IMR-90 (cell line): ENCODE measurements around the gene TMC3. TPM values are rescaled to one million over a fixed set of nuclear protein-coding genes. Genes with fewer than 3 reads are reported as not detected.

Experiments
- ATAC-seq: fragments of 200-7000 bp; cut with Tn5 transposase; 2 replicates; pipeline ENCODE4 v1.9.1; 2020; ENCODE audit warnings: low read depth, mild to moderate bottlenecking, moderate library complexity
- BruUV-seq: library from RNA; stranded (reverse); fragments of 400-500 nt; replicated peaks from 2 replicates; lab custom pipeline; 2021; lab: Mats Ljungman, UMichigan
- CTCF ChIA-PET: fragments of 300-600 bp; formaldehyde crosslinking; extraction: SDS; loops from one replicate; lab custom pipeline; 2021; ENCODE audit warnings: antibody characterized with exemption; lab: Yijun Ruan, JAX
- POLR2A ChIA-PET: fragments of 300-600 bp; sonication (Branson Sonifier 250); formaldehyde crosslinking; loops from one replicate; lab custom pipeline; 2022; ENCODE audit warnings: antibody characterized with exemption; ENCODE audit not compliant: unreplicated experiment; lab: Charles Lee
- DNase-seq: peaks from one replicate; pipeline ENCODE4 v3.0.0; 2013
- H2AFZ ChIP-seq: replicated peaks from 2 replicates; pipeline ENCODE3; 2013; ENCODE audit warnings: low read length, mild to moderate bottlenecking; ENCODE audit not compliant: poor library complexity
- H2AK5ac ChIP-seq: 2 replicates; pipeline ENCODE4 v1.6.1; 2013; ENCODE audit warnings: low read depth, low read length, inconsistent platforms
- H2AK9ac ChIP-seq: replicated peaks from 2 replicates; pipeline ENCODE3; 2013; ENCODE audit warnings: mild to moderate bottlenecking, low read depth, low read length, moderate library complexity; ENCODE audit not compliant: poor library complexity
- H2BK120ac ChIP-seq: 2 replicates; pipeline ENCODE4 v1.6.1; 2013; ENCODE audit warnings: low read depth, low read length, inconsistent platforms
- H2BK15ac ChIP-seq: 3 replicates; pipeline ENCODE4 v1.6.1; 2013; ENCODE audit warnings: low read depth, low read length, inconsistent platforms
- H2BK20ac ChIP-seq: 2 replicates; pipeline ENCODE4 v1.6.1; 2013; ENCODE audit warnings: low read depth, mild to moderate bottlenecking, inconsistent platforms, low read length, moderate library complexity
- H2BK5ac ChIP-seq: 2 replicates; pipeline ENCODE4 v1.6.1; 2013; ENCODE audit warnings: mild to moderate bottlenecking, low read depth, low read length, inconsistent platforms; ENCODE audit not compliant: poor library complexity, severe bottlenecking
- H3K14ac ChIP-seq: replicated peaks from 2 replicates; pipeline ENCODE4 v1.6.1; 2013; ENCODE audit warnings: low read depth, low read length, inconsistent platforms
- H3K18ac ChIP-seq: 2 replicates; pipeline ENCODE4 v1.6.1; 2013; ENCODE audit warnings: low read depth, low read length, control low read depth
- H3K23ac ChIP-seq: 2 replicates; pipeline ENCODE4 v1.6.1; 2013; ENCODE audit warnings: low read depth, low read length, inconsistent platforms
- H3K27ac ChIP-seq: 2 replicates; pipeline ENCODE4 v1.5.1; 2013; ENCODE audit warnings: mild to moderate bottlenecking, control low read depth, low read length; ENCODE audit not compliant: insufficient read depth
- H3K27me3 ChIP-seq: 2 replicates; pipeline ENCODE4 v1.6.1; 2013; ENCODE audit warnings: low read length; ENCODE audit not compliant: control insufficient read depth, insufficient read depth
- H3K36me3 ChIP-seq: 2 replicates; pipeline ENCODE4 v1.6.1; 2013; ENCODE audit warnings: low read length, mixed read lengths; ENCODE audit not compliant: control insufficient read depth, insufficient read depth
- H3K4ac ChIP-seq: 2 replicates; pipeline ENCODE4 v1.6.1; 2013; ENCODE audit warnings: low read depth, low read length, inconsistent platforms
- H3K4me1 ChIP-seq: 2 replicates; pipeline ENCODE4 v1.6.1; 2013; ENCODE audit warnings: low read length, mixed read lengths; ENCODE audit not compliant: control insufficient read depth, insufficient read depth
- H3K4me2 ChIP-seq: 2 replicates; pipeline ENCODE4 v1.6.1; 2013; ENCODE audit warnings: low read depth, mild to moderate bottlenecking, control low read depth, low read length, moderate library complexity
- H3K4me3 ChIP-seq: 2 replicates; pipeline ENCODE4 v1.5.1; 2013; ENCODE audit warnings: low read depth, mild to moderate bottlenecking, control low read depth, low read length, moderate library complexity; ENCODE audit not compliant: insufficient read depth
- H3K56ac ChIP-seq: 2 replicates; pipeline ENCODE4 v1.6.1; 2013; ENCODE audit warnings: low read length, inconsistent platforms; ENCODE audit not compliant: insufficient read depth; ENCODE audit errors: extremely low read depth
- H3K79me1 ChIP-seq, 2 experiments: 2 replicates each; pipeline ENCODE4 v1.6.1; 2013; ENCODE audit warnings: low read length in 2 of 2, inconsistent platforms in 1 of 2, low read depth in 1 of 2
- H3K9ac ChIP-seq: 2 replicates; pipeline ENCODE4 v1.6.1; 2013; ENCODE audit warnings: low read depth, low read length, control low read depth
- H3K9me1 ChIP-seq: 2 replicates; pipeline ENCODE4 v1.6.1; 2013; ENCODE audit warnings: low read length, inconsistent platforms; ENCODE audit not compliant: insufficient read depth
- H3K9me3 ChIP-seq: 2 replicates; pipeline ENCODE4 v1.6.1; 2013; ENCODE audit warnings: low read length; ENCODE audit not compliant: control insufficient read depth, insufficient read depth
- H4K20me1 ChIP-seq: 2 replicates; pipeline ENCODE4 v1.6.1; 2013; ENCODE audit warnings: low read length, inconsistent platforms; ENCODE audit not compliant: insufficient read depth
- H4K5ac ChIP-seq: 2 replicates; pipeline ENCODE4 v1.6.1; 2013; ENCODE audit warnings: mild to moderate bottlenecking, low read depth, low read length, control low read depth
- H4K8ac ChIP-seq, 2 experiments: 2 replicates each; pipeline ENCODE4 v1.6.1; 2013; ENCODE audit warnings: low read depth in 2 of 2, low read length in 2 of 2, control low read depth in 1 of 2, inconsistent platforms in 1 of 2
- H4K91ac ChIP-seq: 2 replicates; pipeline ENCODE4 v1.6.1; 2013; ENCODE audit warnings: low read depth, low read length, inconsistent platforms; ENCODE audit not compliant: insufficient read depth
- CEBPB ChIP-seq: IDR thresholded peaks from 2 replicates; pipeline ENCODE4 v1.6.1; 2012; ENCODE audit warnings: low read depth, low read length, improper control_type of control experiment
- CTCF ChIP-seq: conservative IDR thresholded peaks from 2 replicates; pipeline ENCODE4 v1.5.1; 2012; ENCODE audit warnings: mild to moderate bottlenecking, low read depth, low read length, improper control_type of control experiment
- FOS ChIP-seq: fragments of 150-350 bp; IDR thresholded peaks from 2 replicates; pipeline ENCODE4 v1.6.1; 2016; ENCODE audit warnings: low read depth, low read length
- MAFK ChIP-seq: IDR thresholded peaks from 2 replicates; pipeline ENCODE4 v1.6.1; 2012; ENCODE audit warnings: low read depth, low read length, improper control_type of control experiment
- MAZ ChIP-seq: IDR thresholded peaks from 2 replicates; pipeline ENCODE4 v1.6.1; 2012; ENCODE audit warnings: low read depth, mild to moderate bottlenecking, low read length, improper control_type of control experiment, moderate library complexity, borderline replicate concordance
- MXI1 ChIP-seq: IDR thresholded peaks from 2 replicates; pipeline ENCODE4 v1.6.1; 2012; ENCODE audit warnings: low read depth, mild to moderate bottlenecking, low read length, moderate library complexity, borderline replicate concordance
- RCOR1 ChIP-seq: IDR thresholded peaks from 2 replicates; pipeline ENCODE4 v1.6.1; 2012; ENCODE audit warnings: mild to moderate bottlenecking, low read length, improper control_type of control experiment; ENCODE audit not compliant: insufficient replicate concordance
- RFX5 ChIP-seq: IDR thresholded peaks from 2 replicates; pipeline ENCODE4 v1.8.0; 2012; ENCODE audit warnings: low read depth, mild to moderate bottlenecking, low read length, moderate library complexity
- SMC3 ChIP-seq: fragments of 150-350 bp; IDR thresholded peaks from 2 replicates; pipeline ENCODE4 v1.6.1; 2016; ENCODE audit warnings: low read depth, mild to moderate bottlenecking, antibody characterized with exemption, low read length, moderate library complexity
- USF2 ChIP-seq: fragments of 150-350 bp; IDR thresholded peaks from 2 replicates; pipeline ENCODE4 v1.6.1; 2017; ENCODE audit warnings: mild to moderate bottlenecking, antibody characterized with exemption, low read length, low read depth
- WGBS, 2 experiments: methylation state at CpG; one replicate each; pipeline versions ENCODE4 v1.1.5 to v1.1.7; 2013; ENCODE audit warnings: missing lambda C conversion rate in 2 of 2; ENCODE audit not compliant: insufficient read length in 1 of 2; ENCODE audit errors: extremely low coverage in 2 of 2; 5-methylcytosine and 5-hydroxymethylcytosine counted together
- dilution Hi-C: fragments of 300-500 bp; cut with HindIII; formaldehyde crosslinking; loops from one replicate; pipeline ENCODE4 v1.14.3; 2018; ENCODE audit warnings: low sequenced_read_pairs; ENCODE audit not compliant: unreplicated experiment
- in situ Hi-C: fragments of 300-500 bp; cut with MboI; formaldehyde crosslinking; loops from 3 replicates; pipeline ENCODE4 v1.14.3; 2019; ENCODE audit warnings: low sequenced_read_pairs, inconsistent platforms, mixed read lengths
- intact Hi-C: fragments of 100-400 bp; cut with micrococcal nuclease; formaldehyde crosslinking; loops from 2 replicates; pipeline ENCODE4 v1.10.0; 2022
- polyA plus RNA-seq, 3 experiments: library from polyadenylated mRNA; depleted of rRNA; stranded (reverse); fragments of >200 nt; gene quantifications; 2 replicates each; pipeline ENCODE4 v1.2.3, GENCODE V29; 2012; ENCODE audit warnings: low replicate concordance in 1 of 3
- total RNA-seq: library from RNA; depleted of rRNA; stranded (reverse); fragments of >200 nt; gene quantifications from 2 replicates; pipeline ENCODE4 v1.2.3, GENCODE V29; 2012

Gene TMC3
- total and polyA plus RNA-seq, 2 of the 4 experiments (the other 2 are of a cell fraction): not detected

- intact Hi-C loops (no loop called here), dilution Hi-C loops (no loop called here), in situ Hi-C loops (loop anchor here (10.0 kb wide), 1 partner anchor 48 kb away; no protein-coding TSS in a partner anchor)
- H3K27me3 ChIP-seq: no peaks in the 10 kb centered on the region; the same call in none of the 2 replicates
- H2BK5ac ChIP-seq: no peak overlapping the region
- ChIA-PET CTCF (no interaction called here), POLR2A (no interaction called here)
- H2BK120ac ChIP-seq: no peak overlapping the region
- H3K56ac ChIP-seq: no peak overlapping the region
- H2BK20ac ChIP-seq: no peak overlapping the region
- no peak overlapping the region for H2AFZ ChIP-seq
- H4K20me1 ChIP-seq: no peaks in the 10 kb centered on the region
- no peaks in the 10 kb centered on the region for H3K4me1 ChIP-seq
- no peak overlapping the region for H4K8ac ChIP-seq
- no peaks in the 10 kb centered on the region for H3K36me3 ChIP-seq
- H3K9ac ChIP-seq: no peak overlapping the region
- no peak for TF ChIP-seq MAZ
- TF ChIP-seq MAFK: no peak
- TF ChIP-seq CTCF: no peak
- TF ChIP-seq MXI1: no peak
- TF ChIP-seq SMC3: no peak
- no peak for TF ChIP-seq FOS
- no peak for TF ChIP-seq USF2
- no peak for TF ChIP-seq CEBPB
- no peak for TF ChIP-seq RFX5
- no peak for TF ChIP-seq RCOR1
- H3K9me1 ChIP-seq: no peaks in the 10 kb centered on the region
- no peak overlapping the region for H3K4me3 ChIP-seq
- no peak overlapping the region for H4K91ac ChIP-seq
- H3K27ac ChIP-seq: no peak overlapping the region
- no peak overlapping the region for H2AK9ac ChIP-seq
- ATAC-seq: peak; percentile 21; the same call in 1 of the 2 replicates
- no peak overlapping the region for H3K14ac ChIP-seq
- H3K79me1 ChIP-seq: no peaks in the 10 kb centered on the region
- H4K5ac ChIP-seq: no peak overlapping the region
- no peak overlapping the region for H3K4ac ChIP-seq
- no TSS peak for BruUV-seq
- no peak overlapping the region for H2AK5ac ChIP-seq
- WGBS, 2 experiments: no CpG with 5 or more reads among the region's 2 CpGs
- no peak overlapping the region for H2BK15ac ChIP-seq
- no peak overlapping the region for H3K18ac ChIP-seq
- H3K4me2 ChIP-seq: no peak overlapping the region
- DNase-seq: no peak
- no peak overlapping the region for H3K23ac ChIP-seq
- no peaks in the 10 kb centered on the region for H3K9me3 ChIP-seq
Measured at GRCh38 chr15:81346611-81347010, 27.4 kb downstream of the TMC3 start.
